ENCODE data around the gene ZNF467. TPM values are rescaled to one million over a fixed set of nuclear protein-coding genes. Genes with fewer than 3 reads are reported as not detected.

The ZNF467 gene
- total RNA-seq, 1 donor from 2014 or later, result 0.17 TPM

GRCh38 chr7:149789101-149789500 is 15.7 kb upstream of the ZNF467 start:
- H4K20me1 ChIP-seq (ENCODE audit: low read depth), result no peaks in the 10 kb centered on the region
- Mint-ChIP-seq H3K36me3 (no peaks in the 10 kb centered on the region), H3K27ac (no peak overlapping the region), H3K27me3 (ENCODE audit: insufficient read depth, low read depth) (peaks cover 7% of the 10 kb centered on the region), H3K4me1 (peaks cover 13% of the 10 kb centered on the region), H3K9me3 (no peaks in the 10 kb centered on the region), H3K4me3 (no peak overlapping the region)
- H3K4me2 ChIP-seq, result no peak overlapping the region
- no peaks in the 10 kb centered on the region for H3K9me3 ChIP-seq (ENCODE audit: low read depth)
- H3K9ac ChIP-seq, result no peak overlapping the region
- DNase-seq (ENCODE audit: low spot score), result no peak
- no peaks in the 10 kb centered on the region for H3K4me1 ChIP-seq
- H3K27ac ChIP-seq, result no peak overlapping the region
- H3K4me3 ChIP-seq, result no peak overlapping the region
- no peaks in the 10 kb centered on the region for H3F3A ChIP-seq (ENCODE audit: low read depth)
- peaks cover 65% of the 10 kb centered on the region for H3K27me3 ChIP-seq
- H3K79me2 ChIP-seq (ENCODE audit: low read depth), result no peaks in the 10 kb centered on the region
- H2AFZ ChIP-seq (replicated peaks), result no peak overlapping the region
- H3K36me3 ChIP-seq, result no peaks in the 10 kb centered on the region
- no peak for TF ChIP-seq EZH2phosphoT487 (IDR thresholded peaks at IDR 0.05)
- TF ChIP-seq CTCF (IDR thresholded peaks at IDR 0.05), result no peak
- TF ChIP-seq EZH2 (IDR thresholded peaks at IDR 0.05), result no peak

- H3K27me3 Mint-ChIP-seq (ENCODE audit: insufficient read depth, low read depth), result peaks cover 8% of the 10 kb centered on the region
- H3F3A ChIP-seq (ENCODE audit: low read depth), result no peaks in the 10 kb centered on the region
Observed at GRCh38 chr7:149788300-149788851, 15.0 kb upstream of the ZNF467 start.

GRCh38 chr7:149787428-149788299 is 14.3 kb upstream of the ZNF467 start:
- Histone ChIP-seq H2AFZ (replicated peaks) (no peak overlapping the region), H3K9me3 (ENCODE audit: low read depth) (no peaks in the 10 kb centered on the region), H3K79me2 (ENCODE audit: low read depth) (no peaks in the 10 kb centered on the region), H3K4me1 (peaks cover 6% of the 10 kb centered on the region), H3K9ac (no peak overlapping the region), H3K4me3 (no peak overlapping the region), H3K27ac (no peak overlapping the region), H3F3A (ENCODE audit: low read depth) (no peaks in the 10 kb centered on the region), H3K27me3 (peaks cover 60% of the 10 kb centered on the region), H3K4me2 (no peak overlapping the region), H3K36me3 (no peaks in the 10 kb centered on the region), H4K20me1 (ENCODE audit: low read depth) (no peaks in the 10 kb centered on the region)
- Mint-ChIP-seq H3K4me3 (no peak overlapping the region), H3K4me1 (peaks cover 13% of the 10 kb centered on the region), H3K27ac (no peak overlapping the region), H3K36me3 (no peaks in the 10 kb centered on the region), H3K9me3 (no peaks in the 10 kb centered on the region), H3K27me3 (ENCODE audit: insufficient read depth, low read depth) (peaks cover 8% of the 10 kb centered on the region)
- TF ChIP-seq CTCF (IDR thresholded peaks at IDR 0.05), result peak; percentile 35
- TF ChIP-seq EZH2phosphoT487 (IDR thresholded peaks at IDR 0.05), result no peak
- DNase-seq (ENCODE audit: low spot score), result peak; percentile 60

More at GRCh38 chr7:149788300-149788851, 15.0 kb upstream of the ZNF467 start:
- Histone ChIP-seq H2AFZ (replicated peaks) (no peak overlapping the region), H3K9me3 (ENCODE audit: low read depth) (no peaks in the 10 kb centered on the region), H3K27me3 (peaks cover 60% of the 10 kb centered on the region), H3K79me2 (ENCODE audit: low read depth) (no peaks in the 10 kb centered on the region), H3K4me1 (peaks cover 3% of the 10 kb centered on the region), H3K36me3 (no peaks in the 10 kb centered on the region), H3K4me3 (no peak overlapping the region), H3K27ac (no peak overlapping the region), H3K4me2 (no peak overlapping the region), H3K9ac (no peak overlapping the region), H4K20me1 (ENCODE audit: low read depth) (no peaks in the 10 kb centered on the region)
- Mint-ChIP-seq H3K27ac (peak overlapping the region; percentile 82), H3K36me3 (no peaks in the 10 kb centered on the region), H3K9me3 (no peaks in the 10 kb centered on the region), H3K4me1 (peaks cover 13% of the 10 kb centered on the region), H3K4me3 (peak overlapping the region; percentile 33)
- DNase-seq (ENCODE audit: low spot score), result no peak
- no peak for TF ChIP-seq EZH2phosphoT487 (IDR thresholded peaks at IDR 0.05)
- TF ChIP-seq EZH2 (IDR thresholded peaks at IDR 0.05), result no peak
- no peak for TF ChIP-seq CTCF (IDR thresholded peaks at IDR 0.05)
